OCI-LY7 (cell line): ENCODE measurements around the gene FBXL16.

Source experiments
- CTCF ChIP-seq: fragments of 200-600 bp; sonication (generic); conservative IDR thresholded peaks from 2 replicates; pipeline ENCODE4 v1.5.1; 2014; ENCODE audit warnings: mild to moderate bottlenecking, antibody characterized with exemption, low read length, moderate library complexity, mixed read lengths
- EZH2phosphoT487 ChIP-seq: fragments of 200-600 bp; sonication (generic); IDR thresholded peaks from 2 replicates; pipeline ENCODE4 v1.6.1; 2018; ENCODE audit warnings: low read depth, borderline replicate concordance, mild to moderate bottlenecking, mixed run types, antibody characterized with exemption, low read length, moderate library complexity, mixed read lengths

GRCh38 chr16:717450-718245 is 12.0 kb upstream of the FBXL16 start:
- TF ChIP-seq CTCF (no peak), EZH2phosphoT487 (no peak)
